Activated CD4-positive, alpha-beta T cell treated with anti-CD3 and anti-CD28 coated beads, Interleukin-2, amount 50 U/mL, for 24 hours (primary cell): Measurements from ENCODE around the gene EED.

ENCODE experiments used
- DNase-seq, 2 donors: peaks; one replicate each; pipeline ENCODE4 v3.0.0-alpha.2; 2020; ENCODE audit warnings: low read depth in 1 of 2, low spot score in 1 of 2

The EED gene

GRCh38 chr11:86244522-86245368 lies at the start of gene EED:
Gene EED, plus strand, starts transcription at chr11:86244753. Its CDS starts 477 bp downstream, at chr11:86245230.
- DNase-seq: peak; percentile 79 to 90

GRCh38 chr11:86194998-86195397 lies 49.6 kb upstream of the EED start:
- no peak for DNase-seq

- DNase-seq: no peak
Observed at GRCh38 chr11:86196085-86196696, 48.4 kb upstream of the EED start.

GRCh38 chr11:86196913-86197312 lies 47.6 kb upstream of the EED start:
- no peak for DNase-seq

- DNase-seq: no peak
Observed at GRCh38 chr11:86197448-86197847, 47.1 kb upstream of the EED start.

- no peak for DNase-seq
Observed at GRCh38 chr11:86198139-86198538, 46.4 kb upstream of the EED start.

GRCh38 chr11:86199354-86199753 lies 45.2 kb upstream of the EED start:
- no peak for DNase-seq

- no peak for DNase-seq
Observed at GRCh38 chr11:86201371-86201884, 43.1 kb upstream of the EED start.

- DNase-seq: no peak
Observed at GRCh38 chr11:86202013-86202336, 42.6 kb upstream of the EED start.

- DNase-seq: no peak
Observed at GRCh38 chr11:86204356-86204755, 40.2 kb upstream of the EED start.

- no peak for DNase-seq
Observed at GRCh38 chr11:86205421-86206336, 38.9 kb upstream of the EED start.

- no peak for DNase-seq
Observed at GRCh38 chr11:86206337-86206695, 38.2 kb upstream of the EED start.

- DNase-seq: no peak
Observed at GRCh38 chr11:86207413-86207812, 37.1 kb upstream of the EED start.

- no peak for DNase-seq
Observed at GRCh38 chr11:86208572-86208971, 36.0 kb upstream of the EED start.

- DNase-seq: no peak
Observed at GRCh38 chr11:86209806-86210657, 34.5 kb upstream of the EED start.

- DNase-seq: no peak
Observed at GRCh38 chr11:86210898-86211297, 33.7 kb upstream of the EED start.

- no peak for DNase-seq
Observed at GRCh38 chr11:86211619-86212018, 32.9 kb upstream of the EED start.

GRCh38 chr11:86212019-86212611 lies 32.4 kb upstream of the EED start:
- no peak for DNase-seq

- peak; percentile 51 to 81 for DNase-seq
Observed at GRCh38 chr11:86214710-86215109, 29.8 kb upstream of the EED start.
